NOMO-1 (cell line): ENCODE data around the gene LY86.
A peak's percentile ranks its signal among the peaks of the same experiment; 100 is the strongest.
"Not testable (repeated sequence)": the region's sequence is repeated elsewhere in the genome, so short reads cannot be mapped to it uniquely, and the experiment has no call there.

Experiments
- DNase-seq, 2 experiments: peaks; one replicate each; lab custom pipeline; 2025; ENCODE audit not compliant: unreplicated experiment in 2 of 2; lab: John Stamatoyannopoulos, UW

Gene LY86

DNA sequence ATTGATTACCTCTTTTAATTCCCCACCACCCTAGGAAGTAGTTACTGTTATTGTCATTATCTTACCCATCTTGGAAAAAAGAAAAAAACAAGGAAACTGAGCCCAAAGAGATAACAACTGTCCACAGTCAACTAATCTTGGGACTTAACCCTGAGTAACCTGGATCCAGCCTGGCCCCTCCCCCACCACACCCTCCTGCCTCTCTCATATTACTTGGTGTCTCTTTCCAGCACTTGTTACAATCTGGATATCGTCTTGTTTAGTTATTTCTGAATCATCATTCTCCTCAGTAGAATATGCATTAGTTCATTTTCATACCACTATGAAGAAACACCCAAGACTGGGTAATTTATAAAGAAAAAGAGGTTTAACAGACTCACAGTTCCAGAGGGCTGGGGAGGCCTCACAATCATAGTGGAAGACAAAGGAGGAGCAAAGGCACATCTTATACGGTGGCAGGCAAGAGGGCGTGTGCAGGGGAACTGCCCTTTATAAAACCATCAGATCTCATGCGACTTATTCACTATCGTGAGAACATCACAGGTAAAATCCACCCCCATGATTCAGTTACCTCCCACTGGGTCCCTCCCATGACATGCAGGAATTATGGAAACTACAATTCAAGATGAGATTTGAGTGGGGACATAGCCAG, 60.3 kb downstream of the LY86 start:
- DNase-seq, result no peak

DNA sequence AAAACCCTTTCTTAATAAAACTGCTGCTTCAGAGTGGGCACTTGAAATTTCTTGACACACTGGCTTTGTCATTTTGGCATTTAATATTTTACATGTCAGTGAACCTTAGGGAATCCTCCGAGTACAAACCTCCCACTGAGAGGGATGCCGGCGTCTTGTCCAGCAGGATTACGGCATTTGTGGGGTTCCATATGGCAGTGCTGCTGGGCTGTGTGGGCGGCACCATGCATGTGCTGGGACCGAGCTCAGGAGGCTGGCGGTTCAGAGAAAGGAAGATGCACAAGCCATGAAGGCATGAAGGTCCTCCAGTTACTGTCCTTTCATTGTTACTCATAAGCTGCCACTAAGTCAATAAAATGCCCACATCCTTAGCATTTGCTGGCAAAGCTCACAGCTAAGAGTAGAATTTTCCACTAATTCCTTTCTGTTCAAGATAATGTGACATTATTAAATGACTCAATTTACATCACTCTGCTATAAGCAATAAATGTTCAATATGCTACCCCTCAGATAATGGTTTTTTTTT, 61.4 kb downstream of the LY86 start:
- DNase-seq, result no peak

DNA sequence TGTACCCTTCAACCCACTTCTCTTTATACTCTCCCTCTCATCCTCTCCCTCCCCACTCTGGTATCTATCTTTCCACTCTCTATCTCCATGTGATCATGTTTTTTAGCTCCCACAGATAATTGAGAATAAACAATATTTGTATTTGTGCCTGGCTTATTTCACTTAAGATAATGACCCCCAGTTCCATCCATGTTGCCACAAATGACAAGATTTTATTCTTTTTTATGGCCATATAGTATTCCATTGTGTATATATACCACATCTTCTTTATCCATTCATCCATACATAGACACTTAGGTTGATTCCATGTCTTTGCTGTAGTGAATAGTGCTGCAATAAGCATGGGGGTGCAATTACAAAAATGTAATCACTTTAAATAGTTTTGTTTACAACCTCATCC, 62.3 kb downstream of the LY86 start:
- DNase-seq, result no peak

DNA sequence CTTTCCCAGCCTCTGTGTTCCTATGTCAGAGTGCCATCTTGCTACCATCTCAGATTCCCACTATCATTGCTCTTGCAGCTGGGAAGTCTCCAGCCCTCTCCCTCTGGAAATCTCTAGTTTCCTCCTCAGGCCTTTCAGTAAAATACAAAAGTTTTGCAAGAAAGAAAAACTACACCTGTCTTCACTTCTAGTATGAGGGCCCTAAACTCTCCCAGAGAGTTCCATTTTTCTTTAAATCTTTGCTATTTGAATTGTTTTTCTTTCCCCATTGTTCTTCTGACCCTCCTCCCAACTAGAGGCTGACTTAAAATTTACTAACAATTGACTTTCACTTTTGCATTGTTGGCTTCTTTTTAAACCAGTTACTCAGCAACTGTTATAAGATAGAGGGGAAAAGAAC, 62.8 kb downstream of the LY86 start:
- DNase-seq, result no peak

DNA sequence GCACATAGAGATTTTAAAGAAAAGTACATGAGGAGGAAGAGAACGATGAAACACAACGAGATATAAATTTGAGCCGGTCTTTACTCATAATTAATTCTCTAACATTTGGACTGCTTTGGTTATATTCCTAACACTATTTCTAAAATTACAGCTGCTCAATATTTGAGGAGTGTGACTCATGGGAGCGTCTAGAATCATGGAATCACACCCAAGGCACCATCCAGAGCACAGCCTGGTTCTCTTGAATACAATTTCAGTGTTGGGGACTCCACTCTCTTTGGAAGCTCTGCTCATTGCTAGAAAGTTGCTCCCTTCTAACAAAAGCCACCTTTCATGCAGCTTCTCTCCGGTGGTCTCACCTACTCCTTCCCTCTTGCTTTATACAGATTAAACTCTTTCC, 64.4 kb downstream of the LY86 start:
- DNase-seq, result no peak

DNA sequence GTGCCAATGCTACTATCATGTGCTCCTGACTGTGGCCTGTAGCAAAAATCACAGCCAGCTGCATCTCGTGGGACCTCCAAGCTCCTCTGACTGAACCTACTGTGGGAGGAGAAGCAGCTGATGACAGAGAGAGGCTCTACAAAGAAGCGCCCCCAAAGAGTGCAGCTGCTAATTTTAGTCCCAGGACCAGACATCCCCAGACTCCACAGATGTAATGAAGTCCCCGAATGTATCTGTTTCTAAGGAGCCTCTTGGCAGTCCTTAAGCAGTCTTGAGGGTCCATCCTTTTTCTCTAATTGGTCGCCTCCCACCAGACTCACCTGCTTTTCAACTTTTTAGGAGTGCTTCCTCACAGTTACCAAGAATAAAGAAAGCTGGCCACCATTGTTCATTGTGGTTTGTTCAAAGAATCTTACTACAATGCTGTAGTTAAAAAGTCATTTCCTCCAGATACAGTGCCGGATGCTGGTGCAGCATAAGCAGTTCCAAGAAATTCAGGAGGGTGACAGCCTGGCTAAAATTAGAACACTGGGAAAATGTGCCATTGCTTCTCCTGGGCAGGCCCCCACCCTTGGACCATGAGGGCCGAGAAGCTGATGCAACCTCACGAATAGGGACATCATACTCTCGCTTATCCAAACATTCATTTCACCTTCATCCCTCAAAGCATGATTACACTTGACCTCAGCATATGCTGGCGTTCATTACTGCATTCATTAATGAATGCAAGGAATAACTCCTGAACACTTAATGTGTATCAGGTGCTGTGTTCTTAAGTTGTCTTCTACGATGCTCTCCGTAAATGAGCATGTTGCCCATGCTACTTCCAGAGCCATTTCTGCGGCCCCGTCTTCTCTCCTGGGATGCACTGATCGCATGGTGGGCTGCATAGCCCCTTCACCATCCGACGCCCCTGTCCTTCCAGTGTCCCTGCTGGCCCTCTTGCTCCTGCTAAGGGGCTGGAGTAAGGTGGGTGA, 66.4 kb downstream of the LY86 start:
- DNase-seq, result no peak

DNA sequence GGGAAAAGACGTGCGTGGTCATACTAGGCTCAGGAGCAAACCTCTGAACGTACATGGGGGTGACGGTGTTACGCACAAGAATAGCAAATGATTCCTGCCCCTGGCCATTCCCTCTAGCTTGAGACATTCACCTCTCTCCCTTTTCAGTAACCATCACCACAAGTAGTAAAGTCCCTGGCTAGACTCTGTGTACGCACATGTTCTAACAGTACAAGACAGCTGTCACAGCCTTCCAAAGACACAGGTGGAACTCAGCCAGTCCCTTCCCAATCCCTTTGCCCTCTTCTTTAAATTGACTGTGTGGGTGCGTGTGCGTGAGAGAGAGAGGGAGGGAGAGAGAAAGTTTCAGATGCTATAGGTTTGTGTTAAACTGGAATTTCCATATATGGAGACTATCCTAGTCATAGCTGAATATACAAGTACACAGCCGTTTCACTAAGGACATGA, 67.3 kb downstream of the LY86 start:
- no peak for DNase-seq

DNA sequence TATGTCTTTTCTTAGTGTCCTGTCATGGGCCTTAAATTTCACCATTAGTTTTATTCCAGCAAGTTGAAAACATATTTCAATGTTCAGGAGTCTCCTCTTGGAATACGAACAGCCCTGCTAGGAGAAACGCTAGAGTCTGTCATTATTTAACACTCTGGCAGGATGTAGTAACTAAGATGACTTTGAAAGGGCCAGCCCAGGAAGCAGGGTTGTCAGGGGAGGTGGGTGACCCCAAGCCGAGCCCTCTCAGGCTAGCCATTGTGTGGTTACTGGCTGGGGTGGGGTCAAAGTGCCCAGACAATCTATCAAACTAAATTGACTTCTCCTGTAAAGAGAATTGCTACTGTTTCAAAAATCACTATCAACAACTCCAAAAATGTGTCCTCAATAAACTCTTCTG, 67.8 kb downstream of the LY86 start:
- no peak for DNase-seq

DNA sequence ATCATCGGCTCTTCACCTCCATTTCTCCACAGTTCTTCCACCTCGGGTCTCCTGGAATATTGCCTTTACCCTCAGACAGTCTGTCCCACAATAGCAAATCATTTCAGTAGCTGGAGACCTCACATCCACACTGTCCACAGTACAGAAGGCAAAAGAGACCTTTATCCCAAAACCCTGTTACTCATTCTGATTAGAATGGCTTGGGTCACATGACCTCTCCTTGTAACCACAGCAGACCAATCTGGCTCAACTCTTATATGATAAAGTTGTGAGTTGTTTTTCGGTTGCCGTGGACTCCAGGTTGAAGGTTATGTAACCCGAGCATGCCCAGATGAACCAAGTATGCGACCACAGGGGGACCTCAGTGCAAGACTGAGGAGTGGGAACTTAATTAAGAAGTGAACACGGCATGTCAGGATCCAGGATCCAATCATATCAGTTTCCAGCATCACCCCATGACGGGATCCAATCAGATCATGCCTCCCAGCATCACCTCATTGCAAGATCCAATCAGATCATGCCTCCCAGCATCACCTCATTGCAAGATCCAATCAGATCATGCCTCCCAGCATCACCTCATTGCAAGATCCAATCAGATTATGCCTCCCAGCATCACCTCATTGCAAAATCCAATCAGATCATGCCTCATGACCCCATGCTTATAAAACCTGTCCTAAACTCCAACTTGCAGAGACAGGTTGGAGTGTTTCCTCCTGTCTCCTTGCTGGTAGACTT, 68.7 kb downstream of the LY86 start:
- DNase-seq, result no peak

DNA sequence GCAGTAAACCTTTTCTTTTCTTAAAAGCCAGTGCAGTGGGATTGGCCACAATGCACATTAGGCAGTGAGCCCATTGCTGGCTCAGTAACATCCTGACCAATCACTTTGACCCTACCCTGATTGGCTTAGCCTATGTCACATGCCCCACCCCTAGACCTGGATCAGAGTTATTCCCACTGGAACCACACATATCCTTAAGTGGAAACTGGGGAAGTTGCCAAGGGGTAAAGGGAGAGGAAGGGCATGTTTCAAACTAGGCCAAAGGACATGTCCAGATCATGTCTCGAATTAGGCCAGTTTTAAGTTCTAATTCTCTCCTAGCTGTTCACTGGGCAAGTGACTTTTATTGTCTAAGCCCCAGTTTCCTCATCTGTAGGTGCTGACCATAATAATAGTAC, 69.3 kb downstream of the LY86 start:
- DNase-seq, result no peak

DNA sequence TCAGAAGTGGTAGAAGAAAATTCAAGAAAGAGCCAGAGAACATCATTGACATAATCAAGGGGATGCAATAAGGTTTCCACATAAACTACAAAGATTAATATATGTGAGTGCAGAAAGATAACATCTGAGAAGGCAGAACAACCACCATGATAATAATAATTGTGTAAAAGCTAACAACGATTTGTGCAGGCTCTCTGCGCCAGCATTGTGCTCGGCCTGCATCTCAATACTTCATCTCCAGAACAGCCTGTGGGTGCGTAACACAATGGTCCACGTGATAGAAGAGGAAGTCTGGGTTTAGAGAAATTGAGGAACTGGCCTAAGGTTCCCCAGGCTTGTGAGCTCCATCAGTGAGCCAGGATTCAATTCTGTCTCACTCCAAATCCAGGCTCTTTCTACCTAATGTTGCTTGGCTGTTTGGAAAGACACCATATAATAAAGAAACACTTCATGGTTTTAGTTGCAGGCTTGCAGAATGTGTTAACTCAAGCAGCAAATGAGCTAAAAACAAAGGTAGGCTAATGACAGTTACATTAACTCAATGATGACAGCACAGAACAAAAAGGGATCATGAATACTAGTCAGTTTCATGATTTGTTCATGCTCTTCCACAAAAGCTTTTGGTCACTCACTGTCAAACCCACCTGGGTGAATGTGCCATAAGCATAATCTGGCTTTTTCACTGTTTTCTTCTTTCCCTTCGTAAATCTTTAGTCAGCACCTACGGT, 71.2 kb downstream of the LY86 start:
- DNase-seq, result peak; percentile 76 to 93

DNA sequence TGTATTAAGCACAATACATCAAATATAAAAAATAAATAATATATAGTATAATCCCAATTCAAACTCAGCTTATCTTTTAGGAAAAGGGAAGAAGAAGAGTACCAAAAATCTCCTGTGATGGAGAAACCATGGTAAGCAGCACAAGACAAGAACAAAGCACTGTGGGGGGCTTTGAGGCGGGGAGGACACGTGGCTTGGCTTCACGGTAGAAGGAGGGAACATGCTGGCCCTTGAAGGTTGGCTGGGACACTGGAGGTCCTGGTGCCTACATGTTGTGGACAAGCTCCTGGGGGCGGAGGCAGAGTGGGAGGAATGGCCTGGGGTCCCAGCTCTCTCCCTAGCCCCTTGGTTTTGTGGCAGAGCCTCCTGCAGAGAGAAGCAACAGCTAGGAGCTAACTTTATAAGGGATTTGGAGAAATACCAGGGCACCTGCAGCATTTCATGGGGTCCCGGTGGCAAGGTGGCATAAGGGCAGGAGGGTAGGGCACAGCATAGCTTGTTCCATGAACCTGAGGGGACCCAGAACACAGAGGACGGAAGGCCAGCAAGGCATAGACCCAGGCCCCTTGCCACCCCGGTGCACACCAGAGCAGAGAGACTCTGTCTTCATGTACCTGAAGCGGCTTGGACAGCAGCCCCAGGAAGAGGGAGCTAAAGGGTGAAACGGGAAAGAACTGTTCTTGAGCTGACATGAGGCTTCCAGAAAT, 72.0 kb downstream of the LY86 start:
- DNase-seq, result no peak

DNA sequence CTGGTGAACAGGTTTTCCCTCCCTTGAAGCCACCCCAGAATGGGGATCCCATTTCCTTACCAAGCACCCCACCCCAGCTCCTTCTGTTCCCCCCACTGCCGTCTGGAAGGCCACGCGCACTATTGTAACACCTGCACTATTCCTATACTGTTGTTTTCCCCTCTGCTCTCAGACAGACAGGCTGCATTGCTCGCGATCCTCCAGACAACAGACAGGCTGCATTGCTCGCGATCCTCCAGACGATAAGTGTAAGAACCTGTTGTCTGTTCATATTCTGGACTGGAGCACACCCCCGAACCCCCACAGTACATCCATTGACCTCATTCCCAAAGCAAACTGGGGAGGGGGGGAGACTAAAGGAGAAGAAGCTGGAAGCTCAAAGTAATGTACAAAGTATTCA, 72.7 kb downstream of the LY86 start:
- DNase-seq, result no peak

DNA sequence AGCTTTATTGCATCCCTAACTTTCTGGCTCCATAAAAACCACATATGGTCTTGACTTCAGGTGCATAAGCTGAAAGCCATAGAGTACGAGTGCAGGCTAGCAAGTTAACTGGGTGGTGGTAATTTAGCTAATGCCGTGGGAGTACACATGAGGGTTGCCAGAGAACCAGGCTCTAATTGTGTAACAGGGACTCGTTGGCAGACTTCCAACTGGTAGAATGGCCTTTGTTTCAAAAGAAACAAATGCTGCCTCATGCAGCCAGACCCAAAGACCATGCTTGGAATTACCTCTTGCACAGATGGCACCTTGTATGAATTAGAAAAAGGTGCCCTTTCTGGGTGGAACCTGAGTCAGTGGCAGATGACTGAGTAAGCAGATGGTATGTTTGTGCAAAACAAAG, 73.2 kb downstream of the LY86 start:
- DNase-seq, result peak; percentile 57 to 79

DNA sequence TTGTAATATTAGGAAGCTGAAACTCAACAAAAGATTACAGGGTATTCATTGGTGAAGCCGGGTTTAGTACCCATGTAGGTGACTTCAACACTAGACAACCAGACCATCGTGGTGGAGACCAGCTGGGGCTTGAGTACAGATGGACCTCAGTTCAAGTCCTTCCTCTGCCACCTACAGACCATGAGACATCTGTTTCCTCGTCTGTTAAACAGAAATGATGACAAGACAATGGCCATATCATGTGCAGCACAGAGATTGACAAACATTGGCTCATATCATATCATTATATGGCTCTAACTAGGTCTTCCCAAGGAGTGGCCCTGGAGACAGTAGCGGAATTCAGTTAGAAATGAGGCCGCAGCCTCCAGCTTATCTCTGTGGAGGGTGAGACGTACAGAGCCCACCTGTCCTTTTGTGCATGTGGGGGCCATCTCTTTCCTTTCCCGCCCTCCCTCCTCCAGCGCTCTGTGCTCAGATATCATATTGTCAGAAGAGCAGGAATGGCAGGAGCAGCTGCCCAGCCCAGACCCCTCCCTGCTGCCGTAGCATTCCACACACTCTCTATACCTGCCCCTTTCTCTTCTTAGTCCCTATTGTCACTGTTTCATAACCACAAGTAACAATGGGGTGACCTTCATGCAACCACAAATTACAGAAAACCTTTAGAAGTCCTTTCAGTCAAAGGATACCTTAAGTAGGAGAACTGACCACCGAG, 75.1 kb downstream of the LY86 start:
- DNase-seq, result no peak

DNA sequence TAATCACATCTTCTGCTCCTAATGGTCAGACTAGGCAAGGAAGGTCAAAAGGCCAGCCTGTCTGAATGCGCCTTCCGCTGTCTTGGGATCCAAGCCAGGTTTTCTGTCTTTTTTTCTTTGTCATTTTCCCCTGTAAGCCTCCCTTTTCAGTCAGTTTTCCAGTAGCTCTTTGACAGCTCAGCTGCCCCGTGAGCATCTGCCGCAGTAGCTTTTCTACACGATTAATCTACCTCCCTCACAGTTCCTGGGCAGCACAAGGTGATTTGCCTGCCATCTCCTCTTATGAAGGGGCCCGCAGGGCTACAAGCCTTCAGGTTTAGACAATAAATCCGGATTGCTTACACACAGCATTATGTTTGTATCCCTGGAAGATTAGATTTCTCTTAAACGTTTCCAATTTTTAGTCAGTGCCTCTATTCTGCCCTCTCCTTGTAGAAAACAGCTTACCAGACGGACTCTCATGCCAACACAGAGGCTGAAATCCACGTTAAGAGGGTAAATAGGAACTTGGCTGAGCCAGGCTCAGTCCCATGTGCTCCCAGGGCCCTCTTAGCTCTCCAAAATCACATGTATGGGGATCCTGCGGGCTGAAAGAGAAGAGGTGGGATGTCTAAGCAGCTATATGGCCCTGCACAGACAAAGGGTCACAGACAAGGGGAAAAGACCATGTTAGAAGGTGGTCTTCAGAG, 77.2 kb downstream of the LY86 start:
- no peak for DNase-seq

DNA sequence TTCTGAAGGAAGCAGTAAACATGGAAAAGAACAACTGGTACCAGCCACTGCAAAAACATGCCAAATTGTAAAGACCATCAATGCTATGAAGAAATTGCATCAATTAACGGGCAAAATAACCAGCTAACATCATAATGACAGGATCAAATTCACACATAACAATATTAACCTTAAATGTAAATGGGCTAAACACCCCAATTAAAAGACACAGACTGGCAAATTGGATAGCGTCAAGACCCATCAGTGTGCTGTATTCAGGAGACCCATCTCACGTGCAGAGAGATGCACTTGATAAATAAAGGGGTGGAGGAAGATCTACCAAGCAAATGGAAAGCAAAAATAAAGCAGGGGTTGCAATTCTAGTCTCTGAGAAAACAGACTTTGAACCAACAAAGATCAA, 81.6 kb downstream of the LY86 start:
- DNase-seq, result not testable (repeated sequence)

DNA sequence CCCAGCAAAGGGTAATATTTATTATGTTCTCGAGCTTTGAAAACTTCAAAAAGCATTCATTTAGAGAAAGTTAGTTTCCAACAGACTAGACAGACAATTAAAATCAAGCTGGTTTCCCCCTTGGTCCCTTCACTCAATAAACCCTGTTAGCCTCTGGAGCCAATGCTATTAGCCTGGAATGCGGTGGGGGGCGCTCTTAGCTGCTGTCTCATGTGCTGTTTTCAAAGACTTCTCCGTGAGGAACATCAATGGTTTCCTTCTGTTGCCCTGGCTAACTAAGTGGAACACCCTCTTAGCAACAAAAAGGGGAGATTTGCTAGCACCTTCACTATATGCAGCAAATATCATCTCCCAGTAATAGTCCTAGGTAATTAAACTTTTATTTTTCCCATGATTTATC, 86.4 kb downstream of the LY86 start:
- DNase-seq, result no peak
